Measurements from ENCODE around the gene CAMKMT. TPM values are rescaled to one million over a fixed set of nuclear protein-coding genes. Genes with fewer than 3 reads are reported as not detected.

Gene CAMKMT
- total and polyA plus RNA-seq, 2 experiments from 2014 or later = 26.5 to 29.5 TPM

GRCh38 chr2:44533508-44533907 is 171.8 kb downstream of the CAMKMT start:
- Mint-ChIP-seq H3K9me3 (no peaks in the 10 kb centered on the region), H3K4me1 (peaks cover 10% of the 10 kb centered on the region), H3K36me3 (ENCODE audit: low read depth) (no peaks in the 10 kb centered on the region), H3K27me3 (ENCODE audit: insufficient read depth, low read depth, poor library complexity) (no peaks in the 10 kb centered on the region), H3K27ac (no peak overlapping the region), H3K4me3 (no peak overlapping the region)
- Histone ChIP-seq H3K36me3 (ENCODE audit: insufficient read depth) (no peaks in the 10 kb centered on the region), H3K4me1 (ENCODE audit: insufficient read depth) (no peaks in the 10 kb centered on the region), H3K27me3 (ENCODE audit: insufficient read depth) (no peaks in the 10 kb centered on the region), H2AFZ (no peak overlapping the region), H3K79me2 (replicated peaks; ENCODE audit: insufficient read depth) (no peaks in the 10 kb centered on the region), H3K4me3 (no peak overlapping the region), H3K4me2 (no peak overlapping the region), H3F3A (replicated peaks; ENCODE audit: low read depth) (no peaks in the 10 kb centered on the region), H3K9me2 (ENCODE audit: insufficient read depth) (no peaks in the 10 kb centered on the region), H3K27ac (ENCODE audit: low read depth) (no peak overlapping the region), H4K20me1 (replicated peaks; ENCODE audit: insufficient read depth) (no peaks in the 10 kb centered on the region)
- no peak for ATAC-seq
- TF ChIP-seq EZH2phosphoT487 (IDR thresholded peaks at IDR 0.05; ENCODE audit: unreplicated experiment) (no peak), ZNF462 (CRISPR knock-in tag; IDR thresholded peaks at IDR 0.05) (no peak), ETS1 (IDR thresholded peaks at IDR 0.05) (no peak), STAT1 (IDR thresholded peaks at IDR 0.05; ENCODE audit: unreplicated experiment) (no peak), NANOG (IDR thresholded peaks at IDR 0.05; ENCODE audit: borderline replicate concordance) (no peak), CREB1 (CRISPR knock-in tag; IDR thresholded peaks at IDR 0.05; ENCODE audit: low read depth) (no peak), ZNF114 (CRISPR knock-in tag; IDR thresholded peaks at IDR 0.05) (no peak), EZH2 (IDR thresholded peaks at IDR 0.05; ENCODE audit: low read depth, unreplicated experiment) (no peak), ZNF331 (CRISPR knock-in tag; IDR thresholded peaks at IDR 0.05; ENCODE audit: low read depth) (no peak), REST (IDR thresholded peaks at IDR 0.05; ENCODE audit: unreplicated experiment) (no peak)
- DNase-seq (ENCODE audit: low spot score) = no peak

Data from GM23338 (cell line).